H7 (cell line): Measurements from ENCODE around the gene PRUNE2. TPM values are rescaled to one million over a fixed set of nuclear protein-coding genes. Genes with fewer than 3 reads are reported as not detected.
"Not testable (repeated sequence)": the region's sequence is repeated elsewhere in the genome, so short reads cannot be mapped to it uniquely, and the experiment has no call there.

Source experiments
- DNase-seq: peaks from one replicate; pipeline ENCODE4 v3.0.0; 2012
- H3K27me3 ChIP-seq: 2 replicates; pipeline ENCODE4 v1.6.0; 2011; ENCODE audit warnings: mild to moderate bottlenecking, low read length; ENCODE audit not compliant: control insufficient read depth, insufficient read depth
- H3K36me3 ChIP-seq: replicated peaks from 2 replicates; pipeline ENCODE4 v1.5.1; 2011; ENCODE audit warnings: low read length; ENCODE audit not compliant: control insufficient read depth, insufficient read depth
- H3K4me3 ChIP-seq: 2 replicates; pipeline ENCODE4 v1.5.1; 2011; ENCODE audit warnings: low read depth, mild to moderate bottlenecking, control low read depth, low read length, moderate library complexity; ENCODE audit not compliant: insufficient read depth
- total RNA-seq: library from RNA; depleted of rRNA; stranded (reverse); fragments of >200 nt; shearing (Covaris generic); gene quantifications from 2 replicates; pipeline ENCODE4 v1.2.3, GENCODE V29; 2014

Gene PRUNE2
- total RNA-seq, 1 experiment from 2014 or later: 1.7 TPM

GRCh38 chr9:76772686-76773445 is 133.0 kb downstream of the PRUNE2 start:
- Histone ChIP-seq H3K4me3 (no peak overlapping the region), H3K27me3 (no peaks in the 10 kb centered on the region), H3K36me3 (no peaks in the 10 kb centered on the region)
- DNase-seq: no peak

- Histone ChIP-seq H3K4me3 (no peak overlapping the region), H3K27me3 (no peaks in the 10 kb centered on the region), H3K36me3 (no peaks in the 10 kb centered on the region)
- DNase-seq: no peak
Measured at GRCh38 chr9:76766126-76766525, 139.8 kb downstream of the PRUNE2 start.

- DNase-seq: no peak
- H3K27me3 ChIP-seq: no peaks in the 10 kb centered on the region
- H3K4me3 ChIP-seq: no peak within 1 kb of the TSS
- no peaks in the 10 kb centered on the region for H3K36me3 ChIP-seq
Measured at GRCh38 chr9:76764138-76764537, 141.8 kb downstream of the PRUNE2 start, which contains the start of gene PCA3. Gene PCA3, plus strand, starts transcription at chr9:76764438.

GRCh38 chr9:76761448-76761847 is 144.5 kb downstream of the PRUNE2 start:
- no peaks in the 10 kb centered on the region for H3K27me3 ChIP-seq
- H3K36me3 ChIP-seq: no peaks in the 10 kb centered on the region

GRCh38 chr9:76759732-76760131 is 146.2 kb downstream of the PRUNE2 start:
- no peak for DNase-seq
- Histone ChIP-seq H3K27me3 (no peaks in the 10 kb centered on the region), H3K4me3 (no peak overlapping the region), H3K36me3 (no peaks in the 10 kb centered on the region)

More at GRCh38 chr9:76761448-76761847, 144.5 kb downstream of the PRUNE2 start:
- no peak overlapping the region for H3K4me3 ChIP-seq
- DNase-seq: no peak

- H3K27me3 ChIP-seq: no peaks in the 10 kb centered on the region
- DNase-seq: no peak
- H3K4me3 ChIP-seq: no peak overlapping the region
- no peaks in the 10 kb centered on the region for H3K36me3 ChIP-seq
Measured at GRCh38 chr9:76758476-76758875, 147.4 kb downstream of the PRUNE2 start.

- DNase-seq: no peak
- Histone ChIP-seq H3K4me3 (no peak overlapping the region), H3K27me3 (no peaks in the 10 kb centered on the region), H3K36me3 (no peaks in the 10 kb centered on the region)
Measured at GRCh38 chr9:76756941-76757673, 148.8 kb downstream of the PRUNE2 start.

- Histone ChIP-seq H3K36me3 (no peaks in the 10 kb centered on the region), H3K27me3 (no peaks in the 10 kb centered on the region), H3K4me3 (no peak overlapping the region)
- DNase-seq: peak; percentile 69
Measured at GRCh38 chr9:76756268-76756640, 149.7 kb downstream of the PRUNE2 start.

GRCh38 chr9:76751001-76751400 is 154.9 kb downstream of the PRUNE2 start:
- H3K27me3 ChIP-seq: no peaks in the 10 kb centered on the region
- H3K4me3 ChIP-seq: no peak overlapping the region
- H3K36me3 ChIP-seq: no peaks in the 10 kb centered on the region
- DNase-seq: no peak

- DNase-seq: no peak
- Histone ChIP-seq H3K27me3 (no peaks in the 10 kb centered on the region), H3K4me3 (no peak overlapping the region), H3K36me3 (no peaks in the 10 kb centered on the region; the same call in 1 of the 2 replicates)
Measured at GRCh38 chr9:76744336-76744735, 161.6 kb downstream of the PRUNE2 start.

- no peak overlapping the region for H3K4me3 ChIP-seq
- H3K27me3 ChIP-seq: no peaks in the 10 kb centered on the region
- DNase-seq: no peak
- H3K36me3 ChIP-seq: no peaks in the 10 kb centered on the region; the same call in 1 of the 2 replicates
Measured at GRCh38 chr9:76743931-76744330, 162.0 kb downstream of the PRUNE2 start.

GRCh38 chr9:76742890-76743289 is 163.0 kb downstream of the PRUNE2 start:
- DNase-seq, H3K4me3 ChIP-seq, H3K36me3 ChIP-seq, H3K27me3 ChIP-seq: not testable (repeated sequence)

- no peaks in the 10 kb centered on the region for H3K27me3 ChIP-seq
- no peak overlapping the region for H3K4me3 ChIP-seq
- peak; percentile 30 for DNase-seq
- no peaks in the 10 kb centered on the region; the same call in 1 of the 2 replicates for H3K36me3 ChIP-seq
Measured at GRCh38 chr9:76741524-76741923, 164.4 kb downstream of the PRUNE2 start.

GRCh38 chr9:76738402-76738801 is 167.5 kb downstream of the PRUNE2 start:
- Histone ChIP-seq H3K4me3 (no peak overlapping the region), H3K36me3 (no peaks in the 10 kb centered on the region; the same call in 1 of the 2 replicates), H3K27me3 (no peaks in the 10 kb centered on the region)
- no peak for DNase-seq
